ENCODE measurements around the gene VAT1L.

DNA sequence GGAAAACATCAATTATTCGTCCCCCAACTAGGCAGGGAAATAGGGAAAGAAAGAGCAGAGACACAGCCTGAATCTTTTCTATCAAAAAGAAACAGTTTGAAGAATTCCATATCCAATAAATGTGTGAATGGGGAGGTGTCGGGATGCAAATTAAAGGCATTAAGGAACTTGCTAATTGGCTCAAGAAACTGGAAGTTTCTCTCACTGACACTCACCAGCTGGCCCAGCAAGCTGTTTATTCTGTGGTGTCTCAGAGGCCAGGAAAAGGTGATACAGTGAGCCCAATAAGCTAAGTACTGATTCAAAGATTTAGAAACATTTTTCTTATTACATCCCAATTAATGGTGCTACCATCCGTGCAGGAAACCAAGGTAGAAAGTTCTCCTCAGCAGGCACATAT, 129.6 kb downstream of the VAT1L start:
- no peak for TF ChIP-seq MYC (IDR thresholded peaks at IDR 0.05; ENCODE audit: insufficient read depth, insufficient read length, insufficient replicate concordance, low read length, severe bottlenecking)
- no peak for TF ChIP-seq TCF7 (IDR thresholded peaks at IDR 0.05; ENCODE audit: borderline replicate concordance)
- no peak for TF ChIP-seq EZH2 (IDR thresholded peaks at IDR 0.05; ENCODE audit: borderline replicate concordance, control insufficient read depth, low read depth, low read length)
- no peak for TF ChIP-seq POLR2A (IDR thresholded peaks at IDR 0.05; ENCODE audit: low read depth, low read length)
- TF ChIP-seq BRCA1 (IDR thresholded peaks at IDR 0.05; ENCODE audit: low read depth, low read length): no peak
- no peak for TF ChIP-seq IKZF1 (conservative IDR thresholded peaks at IDR 0.05)
- TF ChIP-seq BACH1 (IDR thresholded peaks at IDR 0.05; ENCODE audit: borderline replicate concordance): no peak
- TF ChIP-seq CTCF (IDR thresholded peaks at IDR 0.05 in 2 of 3, conservative IDR thresholded peaks at IDR 0.05 in 1 of 3; ENCODE audit: control insufficient read depth in 2 of 3, extremely low read depth in 1 of 3, insufficient read depth in 1 of 3, low read depth in 3 of 3, low read length in 3 of 3): no peak
- TF ChIP-seq, protein P1, sequence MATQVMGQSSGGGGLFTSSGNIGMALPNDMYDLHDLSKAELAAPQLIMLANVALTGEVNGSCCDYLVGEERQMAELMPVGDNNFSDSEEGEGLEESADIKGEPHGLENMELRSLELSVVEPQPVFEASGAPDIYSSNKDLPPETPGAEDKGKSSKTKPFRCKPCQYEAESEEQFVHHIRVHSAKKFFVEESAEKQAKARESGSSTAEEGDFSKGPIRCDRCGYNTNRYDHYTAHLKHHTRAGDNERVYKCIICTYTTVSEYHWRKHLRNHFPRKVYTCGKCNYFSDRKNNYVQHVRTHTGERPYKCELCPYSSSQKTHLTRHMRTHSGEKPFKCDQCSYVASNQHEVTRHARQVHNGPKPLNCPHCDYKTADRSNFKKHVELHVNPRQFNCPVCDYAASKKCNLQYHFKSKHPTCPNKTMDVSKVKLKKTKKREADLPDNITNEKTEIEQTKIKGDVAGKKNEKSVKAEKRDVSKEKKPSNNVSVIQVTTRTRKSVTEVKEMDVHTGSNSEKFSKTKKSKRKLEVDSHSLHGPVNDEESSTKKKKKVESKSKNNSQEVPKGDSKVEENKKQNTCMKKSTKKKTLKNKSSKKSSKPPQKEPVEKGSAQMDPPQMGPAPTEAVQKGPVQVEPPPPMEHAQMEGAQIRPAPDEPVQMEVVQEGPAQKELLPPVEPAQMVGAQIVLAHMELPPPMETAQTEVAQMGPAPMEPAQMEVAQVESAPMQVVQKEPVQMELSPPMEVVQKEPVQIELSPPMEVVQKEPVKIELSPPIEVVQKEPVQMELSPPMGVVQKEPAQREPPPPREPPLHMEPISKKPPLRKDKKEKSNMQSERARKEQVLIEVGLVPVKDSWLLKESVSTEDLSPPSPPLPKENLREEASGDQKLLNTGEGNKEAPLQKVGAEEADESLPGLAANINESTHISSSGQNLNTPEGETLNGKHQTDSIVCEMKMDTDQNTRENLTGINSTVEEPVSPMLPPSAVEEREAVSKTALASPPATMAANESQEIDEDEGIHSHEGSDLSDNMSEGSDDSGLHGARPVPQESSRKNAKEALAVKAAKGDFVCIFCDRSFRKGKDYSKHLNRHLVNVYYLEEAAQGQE (IDR thresholded peaks at IDR 0.05; ENCODE audit: low read depth, low read length): no peak
- no peak for TF ChIP-seq USF2 (IDR thresholded peaks at IDR 0.05; ENCODE audit: borderline replicate concordance, low read depth, low read length)
- TF ChIP-seq, protein P2, sequence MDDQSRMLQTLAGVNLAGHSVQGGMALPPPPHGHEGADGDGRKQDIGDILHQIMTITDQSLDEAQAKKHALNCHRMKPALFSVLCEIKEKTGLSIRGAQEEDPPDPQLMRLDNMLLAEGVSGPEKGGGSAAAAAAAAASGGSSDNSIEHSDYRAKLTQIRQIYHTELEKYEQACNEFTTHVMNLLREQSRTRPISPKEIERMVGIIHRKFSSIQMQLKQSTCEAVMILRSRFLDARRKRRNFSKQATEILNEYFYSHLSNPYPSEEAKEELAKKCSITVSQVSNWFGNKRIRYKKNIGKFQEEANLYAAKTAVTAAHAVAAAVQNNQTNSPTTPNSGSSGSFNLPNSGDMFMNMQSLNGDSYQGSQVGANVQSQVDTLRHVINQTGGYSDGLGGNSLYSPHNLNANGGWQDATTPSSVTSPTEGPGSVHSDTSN (IDR thresholded peaks at IDR 0.05; ENCODE audit: insufficient replicate concordance, low read depth, low read length): no peak
